Progenitor cell of endocrine pancreas (in vitro differentiated cells): ENCODE measurements around the gene RAF1. TPM values are rescaled to one million over a fixed set of nuclear protein-coding genes. Genes with fewer than 3 reads are reported as not detected.
A peak's percentile ranks its signal among the peaks of the same experiment; 100 is the strongest.

Experiments used
- DNase-seq: peaks from one replicate; pipeline ENCODE4 v3.0.0; 2021; ENCODE audit warnings: low spot score; ENCODE audit not compliant: unreplicated experiment
- H3K27ac Mint-ChIP-seq: 2 replicates; pipeline ENCODE4 v1.8.0; 2021; ENCODE audit warnings: mild to moderate bottlenecking, moderate library complexity, mixed read lengths
- H3K27me3 Mint-ChIP-seq: 2 replicates; pipeline ENCODE4 v1.8.0; 2021; ENCODE audit warnings: mixed read lengths
- H3K36me3 Mint-ChIP-seq: 2 replicates; pipeline ENCODE4 v1.8.0; 2022; ENCODE audit warnings: mixed read lengths; ENCODE audit not compliant: insufficient read depth
- H3K4me1 Mint-ChIP-seq: 2 replicates; pipeline ENCODE4 v1.8.0; 2021; ENCODE audit warnings: low read depth, mixed read lengths
- H3K4me3 Mint-ChIP-seq: 2 replicates; pipeline ENCODE4 v1.8.0; 2021; ENCODE audit warnings: low read depth, mild to moderate bottlenecking, moderate library complexity, mixed read lengths
- H3K9me3 Mint-ChIP-seq: 2 replicates; pipeline ENCODE4 v1.8.0; 2021; ENCODE audit warnings: low read depth, mixed read lengths
- total RNA-seq: library from RNA; stranded (reverse); gene quantifications from 2 replicates; pipeline ENCODE4 v1.2.1, GENCODE V29; 2021
- TF ChIP-seq, protein P1 (sequence below): fragments of 200-600 bp; sonication (generic); IDR thresholded peaks from one replicate; pipeline ENCODE4 v1.5.0; 2021; ENCODE audit warnings: antibody characterized with exemption, mild to moderate bottlenecking; ENCODE audit not compliant: unreplicated experiment

RAF1 gene
- total RNA-seq, 1 donor from 2014 or later = 135 TPM

DNA sequence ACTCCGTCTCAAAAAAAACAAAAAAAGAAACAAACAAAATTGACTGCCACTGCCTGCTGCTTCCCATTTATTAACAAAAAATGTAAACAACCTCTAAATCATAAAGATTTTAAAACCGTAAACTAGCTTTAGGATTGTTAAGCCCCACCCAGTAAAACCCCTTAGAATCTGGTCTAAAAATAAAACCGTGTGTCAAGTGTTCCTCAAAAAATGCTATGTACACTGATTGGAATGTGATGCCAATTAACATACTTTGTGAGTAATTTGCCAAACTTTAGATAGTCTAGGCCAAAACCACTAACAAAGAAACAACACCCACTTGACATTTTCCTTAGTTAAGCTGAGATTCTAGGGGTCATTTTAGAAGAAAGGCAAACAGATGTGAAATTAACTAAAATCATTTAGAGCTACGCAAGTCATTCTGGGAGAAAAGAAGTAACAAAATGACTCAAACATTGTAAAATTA is 5.3 kb downstream of the RAF1 start:
- no peak for DNase-seq
- H3K4me1 Mint-ChIP-seq = peaks cover 36% of the 10 kb centered on the region
- no peaks in the 10 kb centered on the region for H3K27me3 Mint-ChIP-seq
- no peak overlapping the region for H3K4me3 Mint-ChIP-seq
- no peaks in the 10 kb centered on the region for H3K36me3 Mint-ChIP-seq
- no peaks in the 10 kb centered on the region for H3K9me3 Mint-ChIP-seq
- H3K27ac Mint-ChIP-seq = peak overlapping the region; percentile 87
- TF ChIP-seq, protein P1, sequence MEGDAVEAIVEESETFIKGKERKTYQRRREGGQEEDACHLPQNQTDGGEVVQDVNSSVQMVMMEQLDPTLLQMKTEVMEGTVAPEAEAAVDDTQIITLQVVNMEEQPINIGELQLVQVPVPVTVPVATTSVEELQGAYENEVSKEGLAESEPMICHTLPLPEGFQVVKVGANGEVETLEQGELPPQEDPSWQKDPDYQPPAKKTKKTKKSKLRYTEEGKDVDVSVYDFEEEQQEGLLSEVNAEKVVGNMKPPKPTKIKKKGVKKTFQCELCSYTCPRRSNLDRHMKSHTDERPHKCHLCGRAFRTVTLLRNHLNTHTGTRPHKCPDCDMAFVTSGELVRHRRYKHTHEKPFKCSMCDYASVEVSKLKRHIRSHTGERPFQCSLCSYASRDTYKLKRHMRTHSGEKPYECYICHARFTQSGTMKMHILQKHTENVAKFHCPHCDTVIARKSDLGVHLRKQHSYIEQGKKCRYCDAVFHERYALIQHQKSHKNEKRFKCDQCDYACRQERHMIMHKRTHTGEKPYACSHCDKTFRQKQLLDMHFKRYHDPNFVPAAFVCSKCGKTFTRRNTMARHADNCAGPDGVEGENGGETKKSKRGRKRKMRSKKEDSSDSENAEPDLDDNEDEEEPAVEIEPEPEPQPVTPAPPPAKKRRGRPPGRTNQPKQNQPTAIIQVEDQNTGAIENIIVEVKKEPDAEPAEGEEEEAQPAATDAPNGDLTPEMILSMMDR = no peak

DNA sequence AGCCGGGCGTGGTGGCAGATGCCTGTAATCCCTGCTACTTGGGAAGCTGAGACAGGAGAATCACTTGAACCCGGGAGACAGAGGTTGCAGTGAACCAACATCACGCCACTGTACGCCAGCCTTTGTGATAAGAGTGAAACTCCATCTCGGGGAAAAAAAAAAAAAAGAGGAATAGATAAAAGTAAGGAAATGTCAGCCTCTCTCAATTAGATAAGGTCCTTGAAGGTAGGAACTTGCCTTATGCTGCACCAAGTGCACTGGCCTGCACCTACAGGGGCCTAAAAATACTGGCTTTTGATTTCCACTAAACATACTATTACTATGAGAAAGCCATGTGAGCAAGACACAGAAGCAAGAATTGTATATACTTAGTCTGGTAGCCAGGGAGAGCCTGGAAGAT is 7.1 kb downstream of the RAF1 start:
- no peak for DNase-seq
- H3K9me3 Mint-ChIP-seq = no peaks in the 10 kb centered on the region

DNA sequence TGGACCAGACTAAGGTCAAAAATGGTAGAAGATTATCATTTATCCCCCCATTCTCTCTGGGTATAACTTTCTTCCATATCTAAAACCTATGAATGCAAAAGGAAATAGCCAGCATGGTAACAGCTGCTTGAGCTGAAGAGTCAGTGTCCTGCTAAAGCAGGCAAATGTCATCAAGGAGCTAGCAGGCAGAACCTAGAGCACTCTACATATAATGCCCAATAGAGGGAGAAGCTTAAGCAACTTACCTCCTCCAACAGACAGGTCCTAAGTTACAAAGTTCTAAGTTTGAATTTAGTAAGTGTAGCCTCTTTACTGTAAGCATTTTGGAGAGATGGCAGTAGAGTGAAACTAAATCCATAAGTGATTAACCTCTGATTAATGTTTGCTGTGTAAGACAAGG is 7.7 kb downstream of the RAF1 start:
- H3K9me3 Mint-ChIP-seq = no peaks in the 10 kb centered on the region
- no peak for DNase-seq
- TF ChIP-seq, protein P1 = no peak
- H3K4me3 Mint-ChIP-seq = no peak overlapping the region
- H3K27ac Mint-ChIP-seq = peak overlapping the region; percentile 41
- no peaks in the 10 kb centered on the region for H3K27me3 Mint-ChIP-seq
- peaks cover 28% of the 10 kb centered on the region for H3K4me1 Mint-ChIP-seq
- H3K36me3 Mint-ChIP-seq = no peaks in the 10 kb centered on the region

More for the DNA sequence above, 7.1 kb downstream of the RAF1 start:
- TF ChIP-seq, protein P1 = no peak
- H3K27me3 Mint-ChIP-seq = no peaks in the 10 kb centered on the region
- H3K4me1 Mint-ChIP-seq = peaks cover 30% of the 10 kb centered on the region
- H3K4me3 Mint-ChIP-seq = no peak overlapping the region
- no peaks in the 10 kb centered on the region for H3K36me3 Mint-ChIP-seq
- peak overlapping the region; percentile 53 for H3K27ac Mint-ChIP-seq

DNA sequence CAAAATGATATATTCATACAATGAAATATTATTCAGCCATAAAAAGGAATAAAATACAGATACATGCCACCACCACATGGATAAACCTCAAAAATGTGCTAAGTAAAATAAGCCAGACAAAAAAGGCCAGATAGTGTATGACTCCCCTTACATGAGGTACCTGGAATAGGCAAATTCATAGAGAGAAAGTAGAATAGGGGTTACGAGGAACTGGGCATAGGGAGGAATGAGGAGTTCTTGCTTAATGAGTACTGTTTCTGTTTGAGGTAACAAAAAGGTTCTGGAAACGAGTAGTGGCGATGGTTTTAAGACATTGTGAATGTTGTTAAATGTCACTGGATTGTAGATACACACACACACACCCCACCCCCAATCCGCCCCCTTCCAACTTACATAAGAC is 8.2 kb downstream of the RAF1 start:
- H3K27ac Mint-ChIP-seq = no peak overlapping the region
- H3K4me1 Mint-ChIP-seq = peaks cover 27% of the 10 kb centered on the region
- TF ChIP-seq, protein P1 = no peak
- H3K36me3 Mint-ChIP-seq = no peaks in the 10 kb centered on the region
- no peaks in the 10 kb centered on the region for H3K9me3 Mint-ChIP-seq
- DNase-seq = no peak
- H3K27me3 Mint-ChIP-seq = no peaks in the 10 kb centered on the region
- H3K4me3 Mint-ChIP-seq = no peak overlapping the region

DNA sequence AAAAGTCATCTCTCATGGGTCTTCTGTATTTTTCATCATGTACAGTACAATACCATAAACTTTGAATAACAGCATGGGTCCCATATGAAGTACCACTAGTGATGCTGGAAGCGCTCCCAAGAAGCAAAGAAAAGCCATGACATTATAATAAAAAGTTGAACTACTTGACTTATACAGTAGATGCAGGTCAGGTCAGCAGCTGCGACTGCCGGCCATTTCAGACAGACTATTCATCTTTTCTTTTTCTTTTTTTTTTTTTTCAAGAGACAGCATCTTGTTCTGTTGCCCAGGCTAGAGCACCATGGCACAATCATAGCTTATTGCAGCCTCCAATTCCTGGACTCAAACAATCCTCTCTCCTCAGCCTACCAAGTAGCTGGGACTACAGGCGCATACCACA is 10.2 kb downstream of the RAF1 start:
- peaks cover 13% of the 10 kb centered on the region for H3K4me1 Mint-ChIP-seq
- TF ChIP-seq, protein P1 = no peak
- H3K4me3 Mint-ChIP-seq = no peak overlapping the region
- no peaks in the 10 kb centered on the region for H3K9me3 Mint-ChIP-seq
- DNase-seq = no peak
- H3K27me3 Mint-ChIP-seq = no peaks in the 10 kb centered on the region
- H3K36me3 Mint-ChIP-seq = no peaks in the 10 kb centered on the region
- no peak overlapping the region for H3K27ac Mint-ChIP-seq
